ENCODE results near the gene MRPS12. TPM values are rescaled to one million over a fixed set of nuclear protein-coding genes. Genes with fewer than 3 reads are reported as not detected.
A peak's percentile ranks its signal among the peaks of the same experiment; 100 is the strongest.
"Not testable (repeated sequence)": the region's sequence is repeated elsewhere in the genome, so short reads cannot be mapped to it uniquely, and the experiment has no call there.

Gene MRPS12
- total RNA-seq (2014; rRNA removed; shearing (Covaris generic)) (18.8 and 33.5 TPM in 2 replicates), polyA plus RNA-seq (2016; fragmentation: Nextera tagmentation; extraction: Ambion mirVana) (68.9 and 69.6 TPM in 2 replicates)

GRCh38 chr19:38930776-38931520 is at the start of gene MRPS12:
TSS of gene MRPS12 (plus strand) at chr19:38930944. CDS start at chr19:38931295, 351 bp downstream.
- 1% methylated on average over 38 to 40 of the region's 40 CpGs for WGBS, 2 experiments (ENCODE audit: low coverage in 1 of 2, low lambda C conversion rate in 2 of 2, missing lambda C conversion rate in 2 of 2)

GRCh38 chr19:38883286-38883685 is 47.5 kb upstream of the MRPS12 start:
- Histone ChIP-seq H3K36me3 (ENCODE audit: low read depth) (no peaks in the 10 kb centered on the region), H3K4me1 (ENCODE audit: insufficient read depth) (no peaks in the 10 kb centered on the region), H3F3A (ENCODE audit: insufficient read depth) (no peaks in the 10 kb centered on the region), H2AFZ (no peak overlapping the region), H3K9me2 (ENCODE audit: insufficient read depth) (no peaks in the 10 kb centered on the region), H4K20me1 (ENCODE audit: insufficient read depth) (no peaks in the 10 kb centered on the region), H3K4me3 (no peak overlapping the region), H3K4me2 (ENCODE audit: unreplicated experiment) (no peak overlapping the region), H3K27me3 (replicated peaks; ENCODE audit: insufficient read depth) (no peaks in the 10 kb centered on the region), H3K27ac (no peak overlapping the region), H3K9ac (no peak overlapping the region), H3K79me2 (ENCODE audit: insufficient read depth) (no peaks in the 10 kb centered on the region), H3K9me3 (ENCODE audit: low read depth) (no peaks in the 10 kb centered on the region)
- 97 to 98% methylated on average over 9 of the region's 9 CpGs for WGBS, 2 experiments (ENCODE audit: low coverage in 1 of 2, low lambda C conversion rate in 2 of 2, missing lambda C conversion rate in 2 of 2)
- in situ Hi-C loops (cut with MboI): no loop called here
- DNase-seq: no peak
- no peak for TF ChIP-seq EZH2 (IDR thresholded peaks at IDR 0.05; ENCODE audit: insufficient read depth, poor library complexity, severe bottlenecking)
- TF ChIP-seq EZH2phosphoT487 (IDR thresholded peaks at IDR 0.05; ENCODE audit: insufficient read depth, low read depth): no peak

More at GRCh38 chr19:38930776-38931520, at the start of gene MRPS12:
- H3K79me2 ChIP-seq (ENCODE audit: insufficient read depth): peaks cover 55% of the 10 kb centered on the region
- H4K20me1 ChIP-seq (ENCODE audit: insufficient read depth): no peaks in the 10 kb centered on the region
- no peaks in the 10 kb centered on the region for H3K36me3 ChIP-seq (ENCODE audit: low read depth)
- peak within 1 kb of the TSS; percentile 94 for H3K4me2 ChIP-seq (ENCODE audit: unreplicated experiment)
- peak; percentile 100 for DNase-seq
- no peaks in the 10 kb centered on the region for H3K9me2 ChIP-seq (ENCODE audit: insufficient read depth)
- H3F3A ChIP-seq (ENCODE audit: insufficient read depth): no peaks in the 10 kb centered on the region
- peak within 1 kb of the TSS; percentile 77 for H3K27ac ChIP-seq
- in situ Hi-C loops (cut with MboI): no loop called here
- H3K4me1 ChIP-seq (ENCODE audit: insufficient read depth): peaks cover 12% of the 10 kb centered on the region; the same call in 1 of the 2 replicates
- no peak for TF ChIP-seq EZH2phosphoT487 (IDR thresholded peaks at IDR 0.05; ENCODE audit: insufficient read depth, low read depth)
- no peak for TF ChIP-seq EZH2 (IDR thresholded peaks at IDR 0.05; ENCODE audit: insufficient read depth, poor library complexity, severe bottlenecking)
- peak within 1 kb of the TSS; percentile 83 for H2AFZ ChIP-seq
- H3K4me3 ChIP-seq: peak within 1 kb of the TSS; percentile 82
- no peaks in the 10 kb centered on the region for H3K9me3 ChIP-seq (ENCODE audit: low read depth)
- peak within 1 kb of the TSS; percentile 93 for H3K9ac ChIP-seq
- no peaks in the 10 kb centered on the region for H3K27me3 ChIP-seq (replicated peaks; ENCODE audit: insufficient read depth)

- H3K4me3 ChIP-seq; H3K4me2 ChIP-seq (ENCODE audit: unreplicated experiment); H3K9ac ChIP-seq; H3K27me3 ChIP-seq (replicated peaks; ENCODE audit: insufficient read depth); H3F3A ChIP-seq (ENCODE audit: insufficient read depth); H3K4me1 ChIP-seq (ENCODE audit: insufficient read depth); H3K9me2 ChIP-seq (ENCODE audit: insufficient read depth); H4K20me1 ChIP-seq (ENCODE audit: insufficient read depth); in situ Hi-C loops (cut with MboI); DNase-seq; H3K79me2 ChIP-seq (ENCODE audit: insufficient read depth); H3K27ac ChIP-seq; H2AFZ ChIP-seq; H3K36me3 ChIP-seq (ENCODE audit: low read depth); H3K9me3 ChIP-seq (ENCODE audit: low read depth): not testable (repeated sequence)
- 86 to 88% methylated on average over 3 of the region's 3 CpGs for WGBS, 2 experiments (ENCODE audit: low coverage in 1 of 2, low lambda C conversion rate in 2 of 2, missing lambda C conversion rate in 2 of 2)
These were observed 46.1 kb upstream of the MRPS12 start for GRCh38 chr19:38884691-38885090.

- Histone ChIP-seq H4K20me1 (ENCODE audit: insufficient read depth) (no peaks in the 10 kb centered on the region), H3K4me1 (ENCODE audit: insufficient read depth) (no peaks in the 10 kb centered on the region), H3K9ac (no peak overlapping the region), H2AFZ (no peak overlapping the region), H3F3A (ENCODE audit: insufficient read depth) (no peaks in the 10 kb centered on the region), H3K4me2 (ENCODE audit: unreplicated experiment) (no peak overlapping the region), H3K9me2 (ENCODE audit: insufficient read depth) (no peaks in the 10 kb centered on the region), H3K79me2 (ENCODE audit: insufficient read depth) (no peaks in the 10 kb centered on the region), H3K36me3 (ENCODE audit: low read depth) (no peaks in the 10 kb centered on the region), H3K9me3 (ENCODE audit: low read depth) (no peaks in the 10 kb centered on the region), H3K27me3 (replicated peaks; ENCODE audit: insufficient read depth) (no peaks in the 10 kb centered on the region), H3K4me3 (no peak overlapping the region), H3K27ac (no peak overlapping the region)
- in situ Hi-C loops (cut with MboI): no loop called here
- DNase-seq: no peak
- TF ChIP-seq EZH2phosphoT487 (IDR thresholded peaks at IDR 0.05; ENCODE audit: insufficient read depth, low read depth): no peak
- no peak for TF ChIP-seq EZH2 (IDR thresholded peaks at IDR 0.05; ENCODE audit: insufficient read depth, poor library complexity, severe bottlenecking)
- 85 to 89% methylated on average over 16 to 17 of the region's 17 CpGs for WGBS, 2 experiments (ENCODE audit: low coverage in 1 of 2, low lambda C conversion rate in 2 of 2, missing lambda C conversion rate in 2 of 2)
These were observed 41.9 kb upstream of the MRPS12 start for GRCh38 chr19:38888876-38889275.

Data from GM23248 (cell line).